GM12878 (cell line): ENCODE data around the gene DUSP12. TPM values are rescaled to one million over a fixed set of nuclear protein-coding genes. Genes with fewer than 3 reads are reported as not detected.
A peak's percentile ranks its signal among the peaks of the same experiment; 100 is the strongest.

ENCODE experiments used
- ATF7 ChIP-seq: fragments of 450-650 bp; IDR thresholded peaks from 2 replicates; pipeline ENCODE4 v1.6.1; 2016; ENCODE audit warnings: low read depth, mild to moderate bottlenecking
- BHLHE40 ChIP-seq, 2 experiments: fragments of 450-650 bp in 1 of 2; IDR thresholded peaks; 2 replicates each; pipeline ENCODE4 v1.6.1; 2011 to 2017; ENCODE audit warnings: low read depth in 2 of 2, borderline replicate concordance in 1 of 2, improper control_type of control experiment in 1 of 2, low read length in 1 of 2, mild to moderate bottlenecking in 1 of 2
- CBX3 ChIP-seq: fragments of 200-600 bp; sonication (generic); IDR thresholded peaks from 2 replicates; pipeline ENCODE4 v1.6.1; 2016; ENCODE audit warnings: low read depth, borderline replicate concordance
- CREM ChIP-seq: IDR thresholded peaks from 2 replicates; pipeline ENCODE4 v1.6.1; 2014; ENCODE audit warnings: antibody characterized with exemption, low read depth
- JUNB ChIP-seq: IDR thresholded peaks from 2 replicates; pipeline ENCODE4 v1.6.1; 2016; ENCODE audit warnings: antibody characterized with exemption, mild to moderate bottlenecking
- MEF2B ChIP-seq: fragments of 450-650 bp; IDR thresholded peaks from 2 replicates; pipeline ENCODE4 v1.6.1; 2018; ENCODE audit warnings: mild to moderate bottlenecking, moderate library complexity; ENCODE audit not compliant: partially characterized antibody, poor library complexity, severe bottlenecking
- NBN ChIP-seq: fragments of 450-650 bp; IDR thresholded peaks from 2 replicates; pipeline ENCODE4 v1.6.1; 2016
- NFIC ChIP-seq: IDR thresholded peaks from 2 replicates; pipeline ENCODE4 v1.6.1; 2012; ENCODE audit warnings: low read depth, mild to moderate bottlenecking, inconsistent platforms, low read length, moderate library complexity
- NR2C2 ChIP-seq: IDR thresholded peaks from 2 replicates; pipeline ENCODE4 v1.6.1; 2011; ENCODE audit warnings: borderline replicate concordance, low read depth; ENCODE audit not compliant: control insufficient read depth, insufficient read length
- RAD51 ChIP-seq: fragments of 450-650 bp; IDR thresholded peaks from 2 replicates; pipeline ENCODE4 v1.6.1; 2016; ENCODE audit warnings: moderate library complexity, mild to moderate bottlenecking, inconsistent platforms
- SMAD1 ChIP-seq: fragments of 450-650 bp; IDR thresholded peaks from 2 replicates; pipeline ENCODE4 v1.6.1; 2018; ENCODE audit warnings: mild to moderate bottlenecking, low read depth; ENCODE audit not compliant: partially characterized antibody
- SMAD5 ChIP-seq: IDR thresholded peaks from 2 replicates; pipeline ENCODE4 v1.6.1; 2016; ENCODE audit warnings: antibody characterized with exemption, low read depth
- TAF1 ChIP-seq: IDR thresholded peaks from 2 replicates; pipeline ENCODE4 v1.6.1; 2011; ENCODE audit warnings: mild to moderate bottlenecking, low read depth, low read length, borderline replicate concordance
- YBX1 ChIP-seq: fragments of 450-650 bp; IDR thresholded peaks from 2 replicates; pipeline ENCODE4 v1.6.1; 2016; ENCODE audit warnings: antibody characterized with exemption
- ZNF24 ChIP-seq: fragments of 450-650 bp; IDR thresholded peaks from 2 replicates; pipeline ENCODE4 v1.6.1; 2017; ENCODE audit warnings: antibody characterized with exemption, mild to moderate bottlenecking
- ZNF384 ChIP-seq: IDR thresholded peaks from 2 replicates; pipeline ENCODE4 v1.6.1; 2012; ENCODE audit warnings: low read depth, mild to moderate bottlenecking, low read length, improper control_type of control experiment, borderline replicate concordance
- polyA plus RNA-seq, 11 experiments: library from polyadenylated mRNA; depleted of rRNA in 4 of 11; unstranded in 6 of 11; stranded (reverse) in 5 of 11; fragments of >200 nt; fragmentation: Nextera tagmentation in 4 of 11; fragmentation: Illumina TruSeq in 1 of 11; extraction: Ambion mirVana in 4 of 11; extraction: Trizol in 1 of 11; gene quantifications; 1 replicate in 1 of 11; 2 replicates in 10 of 11; pipeline versions ENCODE4 v1.2.1 to v1.2.3, GENCODE V29; 2011 to 2016; ENCODE audit warnings: inconsistent platforms in 2 of 11, missing spikeins in 2 of 11, low read depth in 1 of 11
- total RNA-seq, 4 experiments: library from RNA; depleted of rRNA in 3 of 4; stranded (reverse); fragments of >200 nt in 3 of 4; fragmentation: Illumina TruSeq in 1 of 4; extraction: Trizol in 1 of 4; gene quantifications; 2 replicates each; pipeline versions ENCODE4 v1.2.1 to v1.2.3, GENCODE V29; 2013 to 2021
- TF ChIP-seq, protein P1 (sequence below): fragments of 450-650 bp; IDR thresholded peaks from 2 replicates; pipeline ENCODE4 v1.6.1; 2016; ENCODE audit warnings: mild to moderate bottlenecking, moderate library complexity, borderline replicate concordance
- TF ChIP-seq, protein P2 (sequence below): IDR thresholded peaks from 2 replicates; pipeline ENCODE4 v1.6.1; 2012; ENCODE audit warnings: mild to moderate bottlenecking, low read depth, low read length
- TF ChIP-seq, protein P3 (sequence below): fragments of 450-650 bp; IDR thresholded peaks from 2 replicates; pipeline ENCODE4 v1.6.1; 2017; ENCODE audit warnings: mild to moderate bottlenecking, low read depth, inconsistent platforms; ENCODE audit not compliant: poor library complexity, severe bottlenecking

Gene DUSP12
- total and polyA plus RNA-seq, 10 of the 15 experiments (the other 5 are each of a cell fraction or from before 2014, with no cell fraction given), result 7.0 to 51.5 (median 35.4) TPM

GRCh38 chr1:161766102-161766981, 16.8 kb downstream of the DUSP12 start, which contains the start of gene ATF6 (continued):
- TF ChIP-seq, protein P1, sequence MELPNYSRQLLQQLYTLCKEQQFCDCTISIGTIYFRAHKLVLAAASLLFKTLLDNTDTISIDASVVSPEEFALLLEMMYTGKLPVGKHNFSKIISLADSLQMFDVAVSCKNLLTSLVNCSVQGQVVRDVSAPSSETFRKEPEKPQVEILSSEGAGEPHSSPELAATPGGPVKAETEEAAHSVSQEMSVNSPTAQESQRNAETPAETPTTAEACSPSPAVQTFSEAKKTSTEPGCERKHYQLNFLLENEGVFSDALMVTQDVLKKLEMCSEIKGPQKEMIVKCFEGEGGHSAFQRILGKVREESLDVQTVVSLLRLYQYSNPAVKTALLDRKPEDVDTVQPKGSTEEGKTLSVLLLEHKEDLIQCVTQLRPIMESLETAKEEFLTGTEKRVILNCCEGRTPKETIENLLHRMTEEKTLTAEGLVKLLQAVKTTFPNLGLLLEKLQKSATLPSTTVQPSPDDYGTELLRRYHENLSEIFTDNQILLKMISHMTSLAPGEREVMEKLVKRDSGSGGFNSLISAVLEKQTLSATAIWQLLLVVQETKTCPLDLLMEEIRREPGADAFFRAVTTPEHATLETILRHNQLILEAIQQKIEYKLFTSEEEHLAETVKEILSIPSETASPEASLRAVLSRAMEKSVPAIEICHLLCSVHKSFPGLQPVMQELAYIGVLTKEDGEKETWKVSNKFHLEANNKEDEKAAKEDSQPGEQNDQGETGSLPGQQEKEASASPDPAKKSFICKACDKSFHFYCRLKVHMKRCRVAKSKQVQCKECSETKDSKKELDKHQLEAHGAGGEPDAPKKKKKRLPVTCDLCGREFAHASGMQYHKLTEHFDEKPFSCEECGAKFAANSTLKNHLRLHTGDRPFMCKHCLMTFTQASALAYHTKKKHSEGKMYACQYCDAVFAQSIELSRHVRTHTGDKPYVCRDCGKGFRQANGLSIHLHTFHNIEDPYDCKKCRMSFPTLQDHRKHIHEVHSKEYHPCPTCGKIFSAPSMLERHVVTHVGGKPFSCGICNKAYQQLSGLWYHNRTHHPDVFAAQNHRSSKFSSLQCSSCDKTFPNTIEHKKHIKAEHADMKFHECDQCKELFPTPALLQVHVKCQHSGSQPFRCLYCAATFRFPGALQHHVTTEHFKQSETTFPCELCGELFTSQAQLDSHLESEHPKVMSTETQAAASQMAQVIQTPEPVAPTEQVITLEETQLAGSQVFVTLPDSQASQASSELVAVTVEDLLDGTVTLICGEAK, result peak; percentile 90
- TF ChIP-seq TAF1 (peak; percentile 89; the same call in 1 of the 2 replicates), JUNB (peak; percentile 36; the same call in 1 of the 2 replicates), SMAD5 (peak; percentile 84), NBN (peak; percentile 93), MEF2B (peak; percentile 22), ZNF24 (peak; percentile 87), SMAD1 (peak; percentile 31), ZNF384 (no peak), ATF7 (peak; percentile 91), NR2C2 (no peak), BHLHE40 (IDR thresholded peaks at IDR 0.05; ENCODE audit: borderline replicate concordance in 1 of 2, low read depth in 2 of 2, low read length in 1 of 2) (peak; percentile 77 to 82), CBX3 (no peak), YBX1 (no peak), CREM (peak; percentile 97), RAD51 (peak; percentile 47; the same call in 1 of the 2 replicates), NFIC (peak; percentile 32; the same call in 1 of the 2 replicates)
- TF ChIP-seq, protein P2, sequence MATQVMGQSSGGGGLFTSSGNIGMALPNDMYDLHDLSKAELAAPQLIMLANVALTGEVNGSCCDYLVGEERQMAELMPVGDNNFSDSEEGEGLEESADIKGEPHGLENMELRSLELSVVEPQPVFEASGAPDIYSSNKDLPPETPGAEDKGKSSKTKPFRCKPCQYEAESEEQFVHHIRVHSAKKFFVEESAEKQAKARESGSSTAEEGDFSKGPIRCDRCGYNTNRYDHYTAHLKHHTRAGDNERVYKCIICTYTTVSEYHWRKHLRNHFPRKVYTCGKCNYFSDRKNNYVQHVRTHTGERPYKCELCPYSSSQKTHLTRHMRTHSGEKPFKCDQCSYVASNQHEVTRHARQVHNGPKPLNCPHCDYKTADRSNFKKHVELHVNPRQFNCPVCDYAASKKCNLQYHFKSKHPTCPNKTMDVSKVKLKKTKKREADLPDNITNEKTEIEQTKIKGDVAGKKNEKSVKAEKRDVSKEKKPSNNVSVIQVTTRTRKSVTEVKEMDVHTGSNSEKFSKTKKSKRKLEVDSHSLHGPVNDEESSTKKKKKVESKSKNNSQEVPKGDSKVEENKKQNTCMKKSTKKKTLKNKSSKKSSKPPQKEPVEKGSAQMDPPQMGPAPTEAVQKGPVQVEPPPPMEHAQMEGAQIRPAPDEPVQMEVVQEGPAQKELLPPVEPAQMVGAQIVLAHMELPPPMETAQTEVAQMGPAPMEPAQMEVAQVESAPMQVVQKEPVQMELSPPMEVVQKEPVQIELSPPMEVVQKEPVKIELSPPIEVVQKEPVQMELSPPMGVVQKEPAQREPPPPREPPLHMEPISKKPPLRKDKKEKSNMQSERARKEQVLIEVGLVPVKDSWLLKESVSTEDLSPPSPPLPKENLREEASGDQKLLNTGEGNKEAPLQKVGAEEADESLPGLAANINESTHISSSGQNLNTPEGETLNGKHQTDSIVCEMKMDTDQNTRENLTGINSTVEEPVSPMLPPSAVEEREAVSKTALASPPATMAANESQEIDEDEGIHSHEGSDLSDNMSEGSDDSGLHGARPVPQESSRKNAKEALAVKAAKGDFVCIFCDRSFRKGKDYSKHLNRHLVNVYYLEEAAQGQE, result peak; percentile 56; the same call in 1 of the 2 replicates
- TF ChIP-seq, protein P3, sequence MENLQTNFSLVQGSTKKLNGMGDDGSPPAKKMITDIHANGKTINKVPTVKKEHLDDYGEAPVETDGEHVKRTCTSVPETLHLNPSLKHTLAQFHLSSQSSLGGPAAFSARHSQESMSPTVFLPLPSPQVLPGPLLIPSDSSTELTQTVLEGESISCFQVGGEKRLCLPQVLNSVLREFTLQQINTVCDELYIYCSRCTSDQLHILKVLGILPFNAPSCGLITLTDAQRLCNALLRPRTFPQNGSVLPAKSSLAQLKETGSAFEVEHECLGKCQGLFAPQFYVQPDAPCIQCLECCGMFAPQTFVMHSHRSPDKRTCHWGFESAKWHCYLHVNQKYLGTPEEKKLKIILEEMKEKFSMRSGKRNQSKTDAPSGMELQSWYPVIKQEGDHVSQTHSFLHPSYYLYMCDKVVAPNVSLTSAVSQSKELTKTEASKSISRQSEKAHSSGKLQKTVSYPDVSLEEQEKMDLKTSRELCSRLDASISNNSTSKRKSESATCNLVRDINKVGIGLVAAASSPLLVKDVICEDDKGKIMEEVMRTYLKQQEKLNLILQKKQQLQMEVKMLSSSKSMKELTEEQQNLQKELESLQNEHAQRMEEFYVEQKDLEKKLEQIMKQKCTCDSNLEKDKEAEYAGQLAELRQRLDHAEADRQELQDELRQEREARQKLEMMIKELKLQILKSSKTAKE, result peak; percentile 79
